Activated naive CD4-positive, alpha-beta T cell treated with anti-CD3 and anti-CD28 coated beads for 36 hours (primary cell): ENCODE data around the gene CDH13. TPM values are rescaled to one million over a fixed set of nuclear protein-coding genes. Genes with fewer than 3 reads are reported as not detected.

ENCODE experiments used
- CTCF ChIA-PET: fragments of 350-600 bp; sonication (Branson Sonifier 250); formaldehyde crosslinking; loops from one replicate; lab custom pipeline; 2021; ENCODE audit warnings: antibody characterized with exemption; lab: Charles Lee
- DNase-seq: peaks from one replicate; pipeline ENCODE4 v3.0.0-alpha.2; 2020
- H3K27ac Mint-ChIP-seq: one replicate; pipeline ENCODE4 v1.8.0; 2021; ENCODE audit warnings: mild to moderate bottlenecking, mixed read lengths
- H3K27me3 Mint-ChIP-seq: one replicate; pipeline ENCODE4 v1.8.0; 2021; ENCODE audit warnings: low read depth, mixed read lengths
- H3K36me3 Mint-ChIP-seq: one replicate; pipeline ENCODE4 v1.8.0; 2021; ENCODE audit warnings: low read depth, mixed read lengths
- H3K4me1 Mint-ChIP-seq: one replicate; pipeline ENCODE4 v1.8.0; 2021; ENCODE audit warnings: low read depth, mixed read lengths
- H3K4me3 Mint-ChIP-seq: one replicate; pipeline ENCODE4 v1.8.0; 2021; ENCODE audit warnings: mild to moderate bottlenecking, moderate library complexity, mixed read lengths
- H3K9me3 Mint-ChIP-seq: one replicate; pipeline ENCODE4 v1.8.0; 2021; ENCODE audit warnings: mixed read lengths
- intact Hi-C: fragments of 100-400 bp; cut with micrococcal nuclease; formaldehyde crosslinking; loops from one replicate; pipeline ENCODE4 v1.15.1; 2023
- total RNA-seq, 2 experiments: library from RNA; stranded (reverse); gene quantifications; one replicate each; pipeline ENCODE4 v1.2.3, GENCODE V29; 2021

The CDH13 gene
- total RNA-seq, 2 experiments from 2014 or later = not detected

DNA sequence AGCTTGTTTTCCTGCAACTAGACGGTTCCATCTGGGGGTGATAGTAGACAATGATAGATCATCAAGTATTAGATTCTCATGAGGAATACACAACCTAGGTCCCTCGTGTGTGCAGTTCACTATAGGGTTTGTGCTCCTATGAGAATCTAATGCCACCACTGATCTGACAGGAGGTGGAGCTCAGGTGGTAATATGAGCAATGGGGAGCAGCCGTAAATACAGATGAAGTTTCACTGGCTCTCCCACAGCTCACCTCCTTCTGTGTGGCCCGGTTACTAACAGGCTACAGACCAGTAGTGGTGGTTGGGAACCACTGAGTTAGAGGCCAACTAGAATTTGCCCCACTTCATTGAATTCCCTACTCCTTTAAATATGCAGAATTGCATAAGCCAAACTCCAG lies 1033.5 kb downstream of the CDH13 start:
- no peak overlapping the region for H3K27ac Mint-ChIP-seq
- H3K36me3 Mint-ChIP-seq = no peaks in the 10 kb centered on the region
- H3K4me3 Mint-ChIP-seq = no peak overlapping the region
- CTCF ChIA-PET = no interaction called here
- peaks cover 1% of the 10 kb centered on the region for H3K27me3 Mint-ChIP-seq
- intact Hi-C loops = no loop called here
- no peaks in the 10 kb centered on the region for H3K9me3 Mint-ChIP-seq
- DNase-seq = no peak
- H3K4me1 Mint-ChIP-seq = no peaks in the 10 kb centered on the region

GRCh38 chr16:83661656-83662055 lies 1034.9 kb downstream of the CDH13 start:
- no peak for DNase-seq
- H3K27ac Mint-ChIP-seq = no peak overlapping the region
- H3K27me3 Mint-ChIP-seq = peaks cover 1% of the 10 kb centered on the region
- CTCF ChIA-PET = interaction anchor here (0.5 kb wide), 1 partner anchor 116 kb away, joined by 3 read pairs; no protein-coding TSS in a partner anchor
- H3K4me1 Mint-ChIP-seq = no peaks in the 10 kb centered on the region
- no peak overlapping the region for H3K4me3 Mint-ChIP-seq
- peaks cover 2% of the 10 kb centered on the region for H3K9me3 Mint-ChIP-seq
- H3K36me3 Mint-ChIP-seq = no peaks in the 10 kb centered on the region
- intact Hi-C loops = no loop called here

GRCh38 chr16:83666449-83666848 lies 1039.7 kb downstream of the CDH13 start:
- Mint-ChIP-seq H3K9me3 (peaks cover 2% of the 10 kb centered on the region), H3K27ac (no peak overlapping the region), H3K27me3 (peaks cover 3% of the 10 kb centered on the region), H3K4me3 (no peak overlapping the region), H3K36me3 (no peaks in the 10 kb centered on the region), H3K4me1 (no peaks in the 10 kb centered on the region)
- CTCF ChIA-PET = no interaction called here
- intact Hi-C loops = no loop called here
- DNase-seq = no peak

DNA sequence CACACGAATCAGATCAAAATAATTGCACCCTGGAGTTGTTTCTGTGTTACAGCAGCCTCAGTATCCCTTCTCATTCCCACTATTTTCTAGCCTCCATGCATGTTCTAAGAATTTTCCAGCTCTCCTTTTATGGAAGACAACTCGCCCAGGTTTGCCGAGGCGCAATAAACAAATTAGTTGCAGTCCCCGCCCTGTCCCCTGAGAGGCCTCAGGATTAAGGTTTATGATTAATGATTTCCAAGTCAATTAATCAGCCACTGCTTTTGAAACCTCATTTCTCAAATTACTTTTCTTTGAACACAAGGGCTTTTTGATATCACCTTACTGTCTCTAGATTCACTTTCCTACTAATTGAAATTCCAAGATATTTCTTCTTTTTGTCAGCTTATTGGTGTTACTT lies 1042.7 kb downstream of the CDH13 start:
- peaks cover 3% of the 10 kb centered on the region for H3K27me3 Mint-ChIP-seq
- H3K4me3 Mint-ChIP-seq = no peak overlapping the region
- intact Hi-C loops = no loop called here
- H3K36me3 Mint-ChIP-seq = no peaks in the 10 kb centered on the region
- H3K27ac Mint-ChIP-seq = no peak overlapping the region
- CTCF ChIA-PET = no interaction called here
- DNase-seq = no peak
- peaks cover 2% of the 10 kb centered on the region for H3K9me3 Mint-ChIP-seq
- no peaks in the 10 kb centered on the region for H3K4me1 Mint-ChIP-seq

DNA sequence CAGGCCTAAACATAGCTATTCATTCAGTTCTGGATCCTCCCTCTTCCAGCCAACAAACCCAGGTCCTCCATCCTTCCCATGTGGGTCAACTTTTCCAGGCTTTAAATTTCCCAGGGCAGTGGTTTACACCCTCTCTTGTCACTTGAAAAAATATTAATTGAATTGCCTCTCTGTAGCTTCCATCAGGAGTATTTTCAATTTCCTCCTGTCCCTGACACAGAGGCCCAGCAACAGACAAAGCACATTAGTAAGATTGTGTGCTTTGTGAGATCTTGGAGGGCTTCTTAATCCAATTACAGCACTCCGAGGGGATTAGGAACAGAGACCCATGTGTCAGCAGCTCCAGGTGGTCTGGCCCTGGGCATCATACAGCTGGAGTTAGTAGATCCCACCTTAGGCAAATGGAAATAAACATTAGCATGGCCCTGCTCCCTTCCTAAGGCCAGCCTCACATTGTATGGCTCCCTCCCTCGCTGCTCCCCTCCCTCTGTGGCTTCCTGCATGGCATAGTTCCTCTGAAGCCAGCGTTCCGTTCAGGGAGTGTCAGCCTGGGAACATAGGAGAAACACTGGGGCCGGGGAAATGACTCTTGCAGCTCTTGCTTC lies 1048.3 kb downstream of the CDH13 start:
- no peak for DNase-seq
- no peaks in the 10 kb centered on the region for H3K36me3 Mint-ChIP-seq
- H3K4me3 Mint-ChIP-seq = no peak overlapping the region
- H3K9me3 Mint-ChIP-seq = no peaks in the 10 kb centered on the region
- no peaks in the 10 kb centered on the region for H3K27me3 Mint-ChIP-seq
- intact Hi-C loops = no loop called here
- CTCF ChIA-PET = interaction anchor here (0.7 kb wide), 1 partner anchor 136 kb away, joined by 3 read pairs; no protein-coding TSS in a partner anchor
- no peak overlapping the region for H3K27ac Mint-ChIP-seq
- no peaks in the 10 kb centered on the region for H3K4me1 Mint-ChIP-seq

DNA sequence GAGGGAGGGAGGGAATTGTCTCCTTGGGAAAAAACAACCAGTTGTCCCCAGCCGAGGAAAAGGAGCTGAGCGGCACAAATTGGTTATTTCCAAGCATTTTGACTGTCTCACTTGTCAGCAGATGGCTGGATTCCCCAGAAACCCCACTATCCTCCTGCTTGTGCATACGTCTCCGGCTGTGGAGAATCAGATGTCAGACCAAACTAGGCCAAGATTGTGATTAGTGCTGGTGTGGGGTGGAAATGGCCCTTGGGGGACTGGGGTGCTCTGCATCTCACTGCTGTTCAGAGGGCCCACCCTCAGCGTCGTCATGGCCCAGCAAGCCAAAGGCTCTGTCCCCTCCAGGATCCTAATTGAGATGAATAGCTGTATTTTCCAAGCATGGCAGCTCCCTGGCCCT lies 1049.3 kb downstream of the CDH13 start:
- DNase-seq = no peak
- H3K27me3 Mint-ChIP-seq = peaks cover 3% of the 10 kb centered on the region
- intact Hi-C loops = no loop called here
- no peak overlapping the region for H3K4me3 Mint-ChIP-seq
- no peaks in the 10 kb centered on the region for H3K36me3 Mint-ChIP-seq
- no peaks in the 10 kb centered on the region for H3K9me3 Mint-ChIP-seq
- CTCF ChIA-PET = no interaction called here
- H3K27ac Mint-ChIP-seq = no peak overlapping the region
- H3K4me1 Mint-ChIP-seq = no peaks in the 10 kb centered on the region

- no peak overlapping the region for H3K4me3 Mint-ChIP-seq
- intact Hi-C loops = no loop called here
- H3K27ac Mint-ChIP-seq = no peak overlapping the region
- H3K27me3 Mint-ChIP-seq = peaks cover 17% of the 10 kb centered on the region
- CTCF ChIA-PET = no interaction called here
- DNase-seq = no peak
- H3K36me3 Mint-ChIP-seq = no peaks in the 10 kb centered on the region
- no peaks in the 10 kb centered on the region for H3K9me3 Mint-ChIP-seq
- no peaks in the 10 kb centered on the region for H3K4me1 Mint-ChIP-seq
Observed at GRCh38 chr16:83680980-83681379, 1054.2 kb downstream of the CDH13 start.

DNA sequence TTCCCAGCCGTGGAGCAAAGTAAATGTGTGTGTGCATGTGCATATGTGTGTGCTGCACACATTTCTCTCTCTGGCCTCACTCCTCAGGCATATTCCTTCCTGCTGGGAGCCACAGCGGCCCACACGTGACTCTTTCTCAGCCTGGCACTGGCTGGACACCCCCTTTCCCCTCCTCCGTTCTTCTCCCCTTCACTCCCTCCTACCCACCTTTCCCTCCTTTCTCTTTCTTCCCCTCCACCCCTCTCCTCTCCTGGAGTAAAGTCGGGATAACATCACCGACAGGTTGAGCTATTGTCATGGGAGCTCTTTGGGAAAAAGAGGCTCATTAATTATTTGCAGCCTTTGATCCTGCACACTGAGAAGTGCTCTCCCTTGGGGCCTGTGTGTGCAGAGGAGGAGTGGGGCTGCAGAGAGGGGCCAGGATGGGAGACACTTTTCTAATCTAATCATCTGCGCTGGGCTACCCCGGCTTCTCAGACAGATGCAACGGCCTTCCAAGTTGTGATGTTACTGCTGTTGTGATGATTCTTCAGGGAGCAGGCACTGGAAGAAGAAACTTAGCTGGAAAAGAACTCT lies 1054.7 kb downstream of the CDH13 start:
- Mint-ChIP-seq H3K27ac (no peak overlapping the region), H3K27me3 (peaks cover 17% of the 10 kb centered on the region), H3K4me3 (no peak overlapping the region), H3K4me1 (no peaks in the 10 kb centered on the region), H3K9me3 (no peaks in the 10 kb centered on the region), H3K36me3 (no peaks in the 10 kb centered on the region)
- DNase-seq = no peak
- CTCF ChIA-PET = no interaction called here
- intact Hi-C loops = no loop called here

- H3K36me3 Mint-ChIP-seq = no peaks in the 10 kb centered on the region
- H3K27ac Mint-ChIP-seq = no peak overlapping the region
- no peak overlapping the region for H3K4me3 Mint-ChIP-seq
- intact Hi-C loops = no loop called here
- H3K27me3 Mint-ChIP-seq = peaks cover 18% of the 10 kb centered on the region
- CTCF ChIA-PET = no interaction called here
- no peaks in the 10 kb centered on the region for H3K4me1 Mint-ChIP-seq
- DNase-seq = no peak
- no peaks in the 10 kb centered on the region for H3K9me3 Mint-ChIP-seq
Observed at GRCh38 chr16:83682116-83682867, 1055.5 kb downstream of the CDH13 start.

DNA sequence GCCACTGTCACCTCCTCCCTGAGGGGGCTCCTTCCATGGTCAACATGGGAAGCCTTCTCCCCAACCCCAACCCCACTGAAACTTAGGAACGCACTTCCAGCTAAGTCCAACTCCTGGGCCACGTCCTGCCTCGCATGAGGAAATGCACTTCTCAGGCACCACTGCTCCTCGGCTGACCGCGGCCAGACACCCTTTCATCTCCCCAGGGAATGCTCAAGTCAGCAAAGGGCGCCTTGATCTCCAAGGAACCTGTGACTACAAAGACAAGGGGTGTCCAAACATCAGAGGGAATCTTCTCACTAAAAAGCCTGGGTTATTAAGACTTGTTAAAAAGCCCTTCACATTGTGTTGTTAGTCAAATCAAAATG lies 1056.1 kb downstream of the CDH13 start:
- Mint-ChIP-seq H3K4me1 (no peaks in the 10 kb centered on the region), H3K9me3 (no peaks in the 10 kb centered on the region), H3K27me3 (peaks cover 20% of the 10 kb centered on the region), H3K36me3 (no peaks in the 10 kb centered on the region), H3K4me3 (no peak overlapping the region), H3K27ac (no peak overlapping the region)
- intact Hi-C loops = no loop called here
- CTCF ChIA-PET = no interaction called here
- DNase-seq = no peak

GRCh38 chr16:83685615-83686165 lies 1058.9 kb downstream of the CDH13 start:
- Mint-ChIP-seq H3K4me3 (no peak overlapping the region), H3K4me1 (peaks cover 5% of the 10 kb centered on the region), H3K27ac (no peak overlapping the region), H3K9me3 (no peaks in the 10 kb centered on the region), H3K27me3 (peaks cover 19% of the 10 kb centered on the region), H3K36me3 (no peaks in the 10 kb centered on the region)
- CTCF ChIA-PET = no interaction called here
- DNase-seq = no peak
- intact Hi-C loops = no loop called here

- CTCF ChIA-PET = no interaction called here
- Mint-ChIP-seq H3K27ac (no peak overlapping the region), H3K4me3 (no peak overlapping the region), H3K9me3 (no peaks in the 10 kb centered on the region), H3K4me1 (peaks cover 5% of the 10 kb centered on the region), H3K27me3 (peaks cover 16% of the 10 kb centered on the region), H3K36me3 (no peaks in the 10 kb centered on the region)
- intact Hi-C loops = no loop called here
- no peak for DNase-seq
Observed at GRCh38 chr16:83686726-83687125, 1060.0 kb downstream of the CDH13 start.
